ENCODE measurements around the gene NDUFV1.
"Not testable (repeated sequence)": the region's sequence is repeated elsewhere in the genome, so short reads cannot be mapped to it uniquely, and the experiment has no call there.

DNA sequence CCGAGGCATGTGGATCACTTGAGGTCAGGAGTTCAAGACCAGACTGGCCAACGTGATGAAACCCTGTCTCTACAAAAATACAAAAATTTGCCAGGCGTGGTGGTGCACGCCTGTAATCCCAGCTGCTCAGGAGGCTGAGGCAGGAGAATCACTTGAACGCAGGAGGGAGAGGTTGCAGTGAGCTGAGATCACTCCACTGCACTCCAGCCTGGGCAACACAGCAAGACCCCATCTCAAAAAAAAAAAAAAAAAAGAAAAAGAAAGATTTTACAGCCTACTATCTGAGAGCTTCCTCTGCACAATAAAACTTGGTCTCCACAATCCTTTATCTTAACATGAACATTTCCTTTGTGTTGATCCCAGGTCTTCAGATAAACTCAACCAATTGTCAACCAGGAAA lies 54.0 kb downstream of the NDUFV1 start:
- TF ChIP-seq POLR2A (IDR thresholded peaks at IDR 0.05; ENCODE audit: low read length); GATA1 (IDR thresholded peaks at IDR 0.05; ENCODE audit: low read depth, low read length): not testable (repeated sequence)
